ENCODE results near the gene SYT15.

Gene SYT15

DNA sequence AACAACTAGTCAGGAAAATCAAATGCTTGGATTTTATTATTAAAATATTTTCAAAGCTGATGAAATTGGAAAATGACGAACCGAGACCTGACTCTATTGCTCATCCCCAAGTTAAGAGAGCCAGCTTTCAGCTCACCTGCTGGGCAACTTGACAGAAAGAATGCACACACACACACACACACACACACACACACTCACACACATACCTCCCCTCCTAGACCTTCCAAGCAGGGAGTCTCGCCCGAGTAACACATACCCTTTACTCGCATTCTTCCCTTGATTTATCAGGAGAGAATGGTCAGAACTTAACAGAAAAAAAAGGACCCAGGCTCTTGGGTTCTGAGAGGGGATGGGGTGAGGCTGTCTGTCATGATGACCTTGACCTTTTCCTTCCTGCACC is 41.6 kb upstream of the SYT15 start:
- TF ChIP-seq, protein P1, sequence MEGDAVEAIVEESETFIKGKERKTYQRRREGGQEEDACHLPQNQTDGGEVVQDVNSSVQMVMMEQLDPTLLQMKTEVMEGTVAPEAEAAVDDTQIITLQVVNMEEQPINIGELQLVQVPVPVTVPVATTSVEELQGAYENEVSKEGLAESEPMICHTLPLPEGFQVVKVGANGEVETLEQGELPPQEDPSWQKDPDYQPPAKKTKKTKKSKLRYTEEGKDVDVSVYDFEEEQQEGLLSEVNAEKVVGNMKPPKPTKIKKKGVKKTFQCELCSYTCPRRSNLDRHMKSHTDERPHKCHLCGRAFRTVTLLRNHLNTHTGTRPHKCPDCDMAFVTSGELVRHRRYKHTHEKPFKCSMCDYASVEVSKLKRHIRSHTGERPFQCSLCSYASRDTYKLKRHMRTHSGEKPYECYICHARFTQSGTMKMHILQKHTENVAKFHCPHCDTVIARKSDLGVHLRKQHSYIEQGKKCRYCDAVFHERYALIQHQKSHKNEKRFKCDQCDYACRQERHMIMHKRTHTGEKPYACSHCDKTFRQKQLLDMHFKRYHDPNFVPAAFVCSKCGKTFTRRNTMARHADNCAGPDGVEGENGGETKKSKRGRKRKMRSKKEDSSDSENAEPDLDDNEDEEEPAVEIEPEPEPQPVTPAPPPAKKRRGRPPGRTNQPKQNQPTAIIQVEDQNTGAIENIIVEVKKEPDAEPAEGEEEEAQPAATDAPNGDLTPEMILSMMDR (IDR thresholded peaks at IDR 0.05; ENCODE audit: low read depth, low read length) = no peak
- TF ChIP-seq MYC (IDR thresholded peaks at IDR 0.05; ENCODE audit: low read depth, low read length) (no peak), MAX (IDR thresholded peaks at IDR 0.05; ENCODE audit: low read depth, low read length) (no peak), POLR2A (IDR thresholded peaks at IDR 0.05; ENCODE audit: extremely low read depth, insufficient read length) (no peak)
- DNase-seq (ENCODE audit: low read depth) = no peak
- H3K4me3 ChIP-seq (ENCODE audit: low read depth, low read length) = no peak overlapping the region

DNA sequence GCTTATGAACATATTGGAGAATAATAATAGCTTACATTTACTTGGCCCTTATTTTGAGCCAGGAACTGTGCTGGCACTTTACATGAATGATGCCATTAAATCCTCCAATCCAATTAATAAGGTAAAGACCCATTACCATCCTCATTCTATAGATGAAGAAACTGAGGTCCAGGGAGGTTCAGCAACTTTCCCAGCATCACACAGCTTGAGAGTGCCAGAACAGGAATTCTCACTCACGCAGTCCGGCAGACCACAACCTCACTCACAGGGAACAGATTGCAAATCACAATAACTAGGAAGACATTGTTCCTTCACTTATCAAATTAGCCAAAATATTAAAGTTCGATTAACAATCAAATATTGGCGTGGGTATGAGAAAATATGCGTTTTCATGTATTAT is 40.8 kb upstream of the SYT15 start:
- DNase-seq (ENCODE audit: low read depth) = no peak
- TF ChIP-seq, protein P1 (IDR thresholded peaks at IDR 0.05; ENCODE audit: low read depth, low read length) = no peak
- TF ChIP-seq POLR2A (IDR thresholded peaks at IDR 0.05; ENCODE audit: extremely low read depth, insufficient read length) = no peak
- no peak for TF ChIP-seq MYC (IDR thresholded peaks at IDR 0.05; ENCODE audit: low read depth, low read length)
- no peak for TF ChIP-seq MAX (IDR thresholded peaks at IDR 0.05; ENCODE audit: low read depth, low read length)
- no peak overlapping the region for H3K4me3 ChIP-seq (ENCODE audit: low read depth, low read length)

GRCh38 chr10:46538717-46539426 is 40.1 kb upstream of the SYT15 start:
- H3K4me3 ChIP-seq (ENCODE audit: low read depth, low read length) = no peak overlapping the region
- no peak for DNase-seq (ENCODE audit: low read depth)
- TF ChIP-seq MAX (IDR thresholded peaks at IDR 0.05; ENCODE audit: low read depth, low read length) (no peak), POLR2A (IDR thresholded peaks at IDR 0.05; ENCODE audit: extremely low read depth, insufficient read length) (no peak), MYC (IDR thresholded peaks at IDR 0.05; ENCODE audit: low read depth, low read length) (no peak)
- TF ChIP-seq, protein P1 (IDR thresholded peaks at IDR 0.05; ENCODE audit: low read depth, low read length) = no peak

GRCh38 chr10:46539596-46540411 is 39.1 kb upstream of the SYT15 start:
- no peak for TF ChIP-seq POLR2A (IDR thresholded peaks at IDR 0.05; ENCODE audit: extremely low read depth, insufficient read length)
- TF ChIP-seq, protein P1 (IDR thresholded peaks at IDR 0.05; ENCODE audit: low read depth, low read length) = no peak
- no peak for TF ChIP-seq MAX (IDR thresholded peaks at IDR 0.05; ENCODE audit: low read depth, low read length)
- TF ChIP-seq MYC (IDR thresholded peaks at IDR 0.05; ENCODE audit: low read depth, low read length) = no peak
- DNase-seq (ENCODE audit: low read depth) = no peak
- no peak overlapping the region for H3K4me3 ChIP-seq (ENCODE audit: low read depth, low read length)

DNA sequence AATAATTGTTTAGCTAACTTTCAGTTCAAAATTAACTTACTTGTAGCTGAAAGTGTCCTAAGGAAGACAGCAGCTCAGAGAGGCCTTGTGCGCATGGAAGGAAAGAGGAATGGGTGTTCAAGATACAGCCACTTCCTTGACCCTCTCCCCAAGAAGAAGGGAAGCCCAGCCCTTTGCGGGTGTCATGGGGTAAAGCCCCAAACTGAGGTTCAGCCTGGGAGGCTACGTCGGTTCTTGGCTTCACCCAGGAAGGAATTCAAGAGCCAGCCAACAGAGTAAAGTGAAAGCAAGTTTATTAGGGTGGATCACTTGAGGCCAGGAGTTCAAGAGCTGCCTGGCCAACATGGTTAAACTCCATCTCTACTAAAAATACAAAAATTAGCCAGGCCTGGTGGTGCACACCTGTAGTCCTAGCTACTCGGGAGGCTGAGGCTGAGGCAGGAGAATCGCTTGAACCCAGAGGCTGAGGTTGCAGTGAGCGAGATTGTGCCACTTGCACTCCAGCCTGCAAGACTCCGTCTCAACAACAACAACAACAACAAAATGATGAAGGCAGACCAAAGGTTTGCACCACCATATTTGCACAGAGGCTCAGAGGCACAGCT is 38.4 kb upstream of the SYT15 start:
- H3K4me3 ChIP-seq (ENCODE audit: low read depth, low read length) = no peak overlapping the region
- TF ChIP-seq POLR2A (IDR thresholded peaks at IDR 0.05; ENCODE audit: extremely low read depth, insufficient read length) = no peak
- TF ChIP-seq, protein P1 (IDR thresholded peaks at IDR 0.05; ENCODE audit: low read depth, low read length) = no peak
- no peak for TF ChIP-seq MYC (IDR thresholded peaks at IDR 0.05; ENCODE audit: low read depth, low read length)
- no peak for TF ChIP-seq MAX (IDR thresholded peaks at IDR 0.05; ENCODE audit: low read depth, low read length)
- no peak for DNase-seq (ENCODE audit: low read depth)

Data from NB4 (cell line).